Measurements from ENCODE around the gene PFDN6.

The PFDN6 gene

DNA sequence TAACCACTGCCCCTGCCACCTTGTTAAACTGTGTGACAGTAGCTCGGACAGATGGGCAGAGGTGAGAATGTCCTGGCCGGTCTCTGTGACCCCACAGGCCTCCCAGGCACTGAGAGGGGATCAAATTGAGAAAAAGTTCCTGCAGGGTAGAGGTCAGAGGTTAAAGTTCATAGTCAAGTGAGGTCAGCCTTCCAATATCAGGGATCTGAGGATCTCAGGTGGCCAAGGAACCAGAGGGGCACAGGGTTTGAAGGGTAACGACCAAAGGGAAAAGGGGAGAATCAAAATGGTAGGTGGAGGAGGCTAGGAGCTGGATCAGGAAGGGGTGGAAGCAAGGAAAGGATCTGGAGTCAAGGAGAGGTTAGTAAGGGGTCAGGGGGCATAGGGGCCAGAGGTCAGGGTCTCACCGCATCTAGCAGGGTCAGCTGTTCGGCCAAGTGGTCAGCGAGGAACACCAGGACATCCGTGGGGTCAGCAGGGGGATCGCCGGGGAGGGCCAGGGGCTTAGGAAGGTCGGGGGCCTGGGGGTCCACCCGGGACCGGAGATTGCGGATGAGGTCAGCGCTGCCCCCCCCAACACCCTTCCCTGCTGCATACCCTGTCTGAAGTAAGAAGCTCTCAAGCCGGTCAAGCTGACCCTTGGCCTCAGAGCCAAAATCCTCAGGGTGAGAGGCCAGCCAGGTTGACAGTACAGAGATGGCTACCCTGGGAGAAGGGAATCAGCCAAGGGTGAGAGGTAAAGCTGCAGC is 6.4 kb downstream of the PFDN6 start:
- DNase-seq (ENCODE audit: low spot score): no peak

DNA sequence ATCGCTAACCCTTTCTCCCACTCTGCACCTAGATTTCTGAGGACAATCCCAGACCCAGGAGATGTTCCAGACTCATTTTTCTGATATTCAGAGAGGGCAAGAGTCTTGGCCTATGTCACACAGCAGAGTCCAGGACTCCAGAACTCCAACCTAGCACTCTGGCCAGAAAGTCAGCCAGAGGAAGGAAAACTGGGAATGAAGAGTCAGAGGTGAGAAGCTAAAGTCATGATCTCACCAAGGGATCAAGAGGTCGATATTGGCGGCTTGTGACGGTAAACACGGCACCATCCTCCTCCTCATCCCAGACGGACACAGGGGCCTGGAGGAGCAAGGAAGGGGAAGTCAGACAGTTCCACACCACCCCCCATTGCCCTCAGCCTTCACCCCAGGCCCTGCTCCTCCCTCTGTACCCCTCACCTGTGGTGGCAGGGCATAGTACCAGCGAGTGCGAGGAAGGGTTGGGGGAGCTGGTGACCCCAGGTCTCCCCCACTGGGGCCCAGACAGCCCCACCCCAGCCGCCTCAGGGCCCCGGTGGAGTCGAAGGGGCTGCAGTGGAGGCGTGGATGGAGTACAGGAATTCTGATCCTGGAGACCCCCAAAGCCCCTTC is 7.5 kb downstream of the PFDN6 start:
- no peak for DNase-seq (ENCODE audit: low spot score)

DNA sequence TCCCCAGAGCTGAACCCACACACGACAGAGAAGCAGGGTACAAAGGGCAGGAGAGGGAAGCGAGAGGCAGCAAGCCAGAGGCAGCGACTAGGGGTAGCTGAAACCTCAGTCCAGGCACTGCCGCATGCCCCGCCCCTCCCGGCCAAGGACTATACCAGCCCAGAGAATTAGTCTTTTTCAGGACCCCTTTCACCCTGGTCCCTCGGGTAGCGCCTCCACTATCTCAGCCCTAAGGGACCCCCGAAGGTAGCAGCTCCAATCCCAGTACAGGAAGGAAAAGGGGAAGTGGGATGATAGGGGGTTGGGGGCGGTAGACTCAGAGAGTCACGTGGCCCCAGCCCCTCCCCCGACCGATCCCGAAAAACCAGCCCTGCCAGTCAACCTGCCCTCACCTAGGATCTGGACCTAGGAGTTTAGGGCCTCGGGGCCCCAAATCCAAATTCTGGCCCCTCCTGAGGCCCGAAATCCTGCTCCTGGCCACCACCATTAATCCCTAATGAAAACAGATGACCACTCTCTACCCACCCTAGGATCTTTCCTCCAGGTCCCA is 8.1 kb downstream of the PFDN6 start:
- no peak for DNase-seq (ENCODE audit: low spot score)

DNA sequence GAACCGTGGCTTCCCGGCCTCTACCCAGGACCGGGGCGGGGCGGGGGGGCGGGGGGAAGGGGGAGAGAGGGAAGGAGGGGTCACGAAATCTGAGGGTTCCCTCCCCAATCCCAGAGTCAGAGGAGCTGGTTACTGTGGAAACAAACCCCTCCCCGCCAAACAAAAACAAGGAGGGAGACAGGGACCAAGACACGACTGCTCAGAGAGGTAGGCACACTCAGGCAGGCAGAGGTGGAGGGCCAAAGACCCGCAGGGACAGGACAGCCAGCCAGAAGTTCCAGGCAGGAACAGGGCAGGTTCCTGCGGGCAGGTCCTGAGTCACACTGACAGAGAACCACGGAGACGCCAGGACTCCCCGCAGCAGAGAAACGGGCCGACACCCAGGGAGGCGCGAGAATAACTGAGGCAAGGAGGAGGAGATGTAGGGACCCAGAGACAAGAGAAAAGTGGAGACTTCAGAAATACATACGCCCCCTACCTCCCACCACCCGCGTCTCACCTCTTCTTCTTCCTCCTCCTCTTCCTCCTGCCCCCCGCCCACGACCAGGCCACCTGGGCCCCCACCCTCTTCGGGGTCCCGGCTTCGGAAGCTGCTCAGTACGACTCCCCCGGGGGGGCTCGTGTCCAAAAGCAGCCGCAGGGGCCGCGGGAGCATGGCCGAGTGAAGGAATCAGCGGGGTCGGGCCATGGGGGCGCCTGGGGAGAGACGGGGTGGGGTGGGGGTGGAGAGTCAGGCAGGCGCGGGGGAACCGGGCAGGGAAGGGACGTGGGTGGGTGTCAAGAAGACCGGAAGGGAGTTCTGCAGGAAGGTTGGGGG is 8.8 kb downstream of the PFDN6 start:
- peak; percentile 88 for DNase-seq (ENCODE audit: low spot score)

DNA sequence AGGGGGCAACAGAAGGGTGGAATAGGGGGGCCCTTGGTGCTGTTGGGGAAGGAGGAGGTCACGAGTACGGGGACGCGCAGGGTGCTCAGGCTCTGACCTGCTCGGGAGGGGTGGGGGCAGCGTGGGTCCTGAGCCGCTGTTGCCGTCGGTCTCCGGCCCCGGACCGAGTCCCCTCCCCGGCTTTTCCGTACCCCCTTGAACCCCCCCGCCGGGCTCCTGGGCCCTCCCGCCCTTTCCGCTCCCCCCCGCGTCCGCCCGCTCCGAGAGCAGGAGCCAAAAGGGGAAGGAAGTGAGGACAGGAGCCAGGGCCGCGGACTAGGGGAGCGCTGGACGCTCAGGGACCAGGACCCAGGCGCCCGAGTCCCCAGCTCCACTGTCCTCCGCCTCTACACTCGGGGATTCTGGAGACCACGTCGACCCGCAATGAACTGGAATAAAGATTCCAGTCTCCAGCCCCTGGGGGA is 9.4 kb downstream of the PFDN6 start, which contains the start of gene RGL2:
TSS of gene RGL2 (minus strand) at position 170 of the 464 bp plus-strand sequence. CDS start 332 bp downstream, outside the sequence.
- peak; percentile 65 for DNase-seq (ENCODE audit: low spot score)

DNA sequence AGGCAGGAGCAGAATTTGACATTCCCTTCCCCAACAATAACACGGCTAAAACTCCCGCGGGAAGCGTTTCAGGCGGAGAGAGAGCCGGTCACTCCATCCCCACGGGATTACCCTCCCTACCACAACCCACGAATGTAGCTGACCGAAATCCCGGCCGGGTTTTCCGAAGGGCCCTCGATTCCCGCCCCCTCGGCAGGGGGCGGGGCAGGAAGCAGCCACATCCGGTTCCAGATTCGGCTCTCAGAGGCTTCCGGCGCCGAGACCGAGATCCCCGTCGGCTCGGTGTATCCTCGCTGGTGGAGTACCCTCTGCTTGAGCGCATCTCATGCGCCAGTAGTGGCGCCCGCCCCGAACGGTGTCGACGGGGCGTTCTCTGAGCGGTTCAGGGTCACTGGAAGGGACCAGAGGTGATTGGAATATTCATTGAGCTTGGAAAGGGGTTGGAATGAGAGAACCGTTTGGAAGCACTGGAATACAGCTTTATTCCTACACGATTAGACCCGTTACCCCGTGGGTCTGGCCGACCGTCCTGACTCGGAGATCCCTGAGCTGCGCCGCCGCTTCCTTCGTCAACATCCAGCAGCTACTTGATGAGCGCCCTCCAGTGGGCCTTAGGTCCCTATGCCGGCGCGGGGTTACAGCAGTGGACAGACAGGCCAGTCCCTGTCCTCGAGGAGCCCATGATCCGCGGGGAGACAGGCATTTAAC is 10.0 kb downstream of the PFDN6 start:
- peak; percentile 94 for DNase-seq (ENCODE audit: low spot score)

DNA sequence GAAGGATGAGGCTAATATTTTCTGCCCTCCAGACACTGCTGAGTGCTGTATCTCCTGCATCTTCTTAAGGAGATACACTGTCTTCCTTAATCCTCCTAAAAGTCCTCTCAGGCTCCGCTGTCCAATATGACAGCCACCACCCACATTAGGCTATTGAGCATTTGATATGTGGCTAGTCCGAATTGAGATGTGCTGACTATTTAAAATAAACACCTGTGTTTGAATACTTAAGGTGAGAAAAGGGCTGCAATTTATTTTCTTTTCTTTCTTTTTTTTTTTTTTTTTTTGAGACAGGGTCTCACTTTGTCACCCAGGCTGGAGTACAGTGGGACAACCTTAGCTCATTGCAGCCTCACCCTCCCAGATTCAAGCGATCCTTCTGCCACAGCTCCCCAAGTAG is 12.5 kb downstream of the PFDN6 start:
- no peak for DNase-seq (ENCODE audit: low spot score)

DNA sequence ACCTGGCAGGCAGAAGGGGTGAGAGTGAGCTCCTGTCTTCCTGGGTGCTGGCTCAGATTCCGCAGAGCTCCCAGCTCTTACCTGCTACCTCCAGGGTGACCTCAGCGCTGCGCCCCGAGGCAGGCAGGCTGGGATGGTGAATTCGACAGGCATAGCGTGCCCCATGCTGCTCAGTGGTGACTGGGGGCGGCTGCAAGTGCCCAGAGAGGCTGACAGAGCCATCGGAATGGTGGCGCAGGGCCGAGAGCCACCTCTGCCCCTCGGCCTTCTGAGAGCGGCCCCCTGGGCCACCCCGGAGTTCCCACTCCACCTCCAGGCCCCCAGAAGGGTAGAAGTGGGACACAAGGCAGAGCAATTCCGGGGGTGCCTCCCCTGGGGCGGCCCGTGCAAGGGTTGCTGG is 14.8 kb downstream of the PFDN6 start:
- DNase-seq (ENCODE audit: low spot score): no peak

DNA sequence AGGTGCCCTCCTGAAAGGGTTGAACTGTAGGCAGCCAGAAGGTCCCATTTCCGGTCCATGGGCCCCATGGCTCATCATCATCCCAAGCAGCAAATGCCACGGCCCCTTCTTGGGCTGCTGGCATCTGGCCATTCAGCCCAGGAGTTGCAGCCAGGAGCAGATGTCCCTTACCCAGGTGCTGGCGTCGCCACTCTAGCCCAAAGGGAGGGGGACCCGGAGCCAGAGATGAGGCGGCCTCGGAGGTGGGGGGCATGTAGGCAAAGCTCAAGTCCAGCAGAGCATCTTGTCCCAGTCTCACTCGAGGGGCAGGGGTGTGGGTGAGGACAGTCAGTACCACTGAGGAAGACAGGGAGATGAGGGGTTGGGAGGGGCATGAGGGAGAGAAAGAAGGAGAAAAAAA is 15.7 kb downstream of the PFDN6 start:
- DNase-seq (ENCODE audit: low spot score): no peak

DNA sequence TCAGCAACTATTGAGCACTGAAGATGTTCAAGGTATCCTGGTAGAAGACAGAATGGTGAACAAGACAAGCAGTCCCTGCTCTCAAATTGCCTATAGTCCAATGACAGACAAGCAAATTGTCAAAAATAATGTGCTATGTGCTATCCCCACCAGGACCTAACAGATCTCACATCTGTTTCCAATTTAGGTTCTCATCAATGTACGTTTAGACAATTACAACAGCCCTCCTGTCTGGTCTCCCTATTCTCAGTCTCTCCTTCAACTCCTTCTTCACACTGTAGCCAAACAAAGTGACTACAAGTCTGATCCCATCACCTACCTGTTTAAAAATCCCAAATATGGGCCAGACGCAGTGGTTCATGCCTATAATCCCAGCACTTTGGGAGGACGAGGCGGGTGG is 17.0 kb downstream of the PFDN6 start:
- DNase-seq (ENCODE audit: low spot score): no peak

DNA sequence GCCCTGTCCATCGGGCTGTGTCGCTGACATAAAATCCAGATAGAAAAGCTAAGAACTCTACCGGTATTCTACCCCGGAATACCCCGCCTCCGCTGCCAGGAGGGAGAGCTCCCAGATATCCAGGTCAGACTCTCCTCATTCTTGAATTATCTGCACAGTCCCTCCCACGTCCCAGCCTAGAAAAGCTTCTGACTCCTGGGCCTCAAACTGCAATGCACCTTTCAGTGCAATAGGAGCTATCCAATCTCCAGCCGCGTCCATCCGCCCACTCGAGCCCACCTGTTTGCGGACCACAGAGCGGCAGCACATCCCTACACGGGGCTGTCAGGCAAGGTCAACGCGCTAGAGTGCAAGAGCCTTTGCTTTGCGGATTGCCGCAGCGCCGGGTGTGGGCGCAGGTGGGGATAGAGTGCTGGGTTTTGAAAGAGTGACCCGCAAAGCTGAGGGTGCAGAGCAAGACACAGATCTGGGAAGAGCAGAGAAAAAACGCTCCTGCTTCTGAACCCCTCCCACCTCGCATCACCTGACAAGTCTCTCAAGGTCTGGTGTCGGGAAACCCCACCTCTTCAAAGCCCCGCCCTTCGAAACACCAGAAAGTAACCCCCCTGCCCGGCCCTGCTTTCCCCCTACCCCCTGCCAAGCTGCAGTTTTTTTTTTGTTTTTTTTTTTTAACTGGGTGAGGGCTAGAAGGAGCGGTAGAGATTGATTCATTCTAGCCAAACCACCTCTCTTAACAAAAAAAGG is 23.1 kb downstream of the PFDN6 start:
- DNase-seq (ENCODE audit: low spot score): peak; percentile 94

DNA sequence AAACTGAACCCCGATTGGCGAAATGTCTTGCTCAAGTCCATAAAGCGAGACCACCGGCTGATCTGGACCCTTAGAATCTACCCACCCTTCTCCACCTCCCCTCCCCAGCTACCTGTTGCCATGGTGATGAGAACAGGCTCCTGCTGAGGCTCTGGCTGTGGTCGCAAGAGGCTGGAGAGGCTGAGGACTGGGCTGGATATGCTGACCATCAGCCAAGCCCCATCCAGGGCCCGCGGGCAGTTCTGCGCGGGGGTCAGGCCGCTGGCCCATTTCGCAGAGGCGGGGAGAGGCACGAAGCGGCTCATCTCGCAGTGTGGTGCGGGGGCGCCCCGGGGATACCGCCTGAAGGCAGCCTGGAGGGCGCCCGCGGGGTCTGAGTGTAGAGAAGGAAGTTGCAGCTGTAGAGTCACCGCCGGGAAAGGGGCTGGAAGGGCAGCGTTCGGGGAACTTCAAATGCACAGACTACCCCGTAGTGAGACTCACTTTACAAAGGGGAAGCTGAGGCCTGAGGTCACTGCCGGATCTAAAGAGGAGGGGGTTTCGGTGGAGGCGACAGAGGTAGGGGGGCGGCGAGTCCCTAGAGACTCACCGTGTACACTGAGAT is 23.8 kb downstream of the PFDN6 start:
- peak; percentile 31 for DNase-seq (ENCODE audit: low spot score)

DNA sequence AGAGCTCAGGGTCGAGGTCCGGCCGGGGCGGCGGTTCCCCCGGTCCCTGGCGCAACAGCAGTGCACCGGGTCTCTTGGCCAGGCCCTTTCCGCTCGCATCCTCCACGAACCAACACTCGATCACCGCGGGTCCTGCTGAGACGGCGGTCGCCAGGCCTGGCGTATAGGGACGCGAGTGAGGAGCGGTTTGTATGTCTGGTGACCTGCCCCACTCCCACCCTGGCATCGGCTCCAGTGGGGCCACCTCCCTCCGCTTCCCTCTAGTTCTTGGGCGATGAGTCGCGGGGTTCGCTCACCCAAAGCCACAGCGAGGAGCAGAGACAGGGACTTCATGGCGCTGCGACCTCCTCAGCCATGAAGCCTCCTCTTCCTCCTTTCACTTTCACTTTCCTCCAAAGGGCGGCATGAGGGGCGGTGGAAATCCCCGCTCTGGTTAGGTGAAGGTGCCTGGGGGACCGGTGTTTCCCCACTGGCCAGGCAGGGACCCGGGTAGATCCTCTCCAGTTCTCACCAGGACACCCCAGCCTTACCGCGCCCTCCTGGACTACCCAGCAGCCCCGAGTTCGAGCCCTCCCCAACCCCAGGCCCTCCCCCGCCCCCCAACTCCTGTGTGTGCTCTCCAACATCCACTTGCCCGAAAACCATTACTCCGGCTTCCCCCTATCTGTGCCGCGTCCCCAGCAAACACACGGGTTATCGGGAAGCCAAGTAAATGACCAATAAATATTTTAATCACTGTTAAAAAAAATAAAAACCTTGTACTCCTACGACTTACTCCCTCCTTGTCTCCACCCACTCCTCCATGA is 24.5 kb downstream of the PFDN6 start, which contains the start of gene TAPBP:
TSS of gene TAPBP (minus strand) at position 370 of the 806 bp plus-strand sequence. CDS start at position 333, 37 bp downstream.
- peak; percentile 92 for DNase-seq (ENCODE audit: low spot score)

DNA sequence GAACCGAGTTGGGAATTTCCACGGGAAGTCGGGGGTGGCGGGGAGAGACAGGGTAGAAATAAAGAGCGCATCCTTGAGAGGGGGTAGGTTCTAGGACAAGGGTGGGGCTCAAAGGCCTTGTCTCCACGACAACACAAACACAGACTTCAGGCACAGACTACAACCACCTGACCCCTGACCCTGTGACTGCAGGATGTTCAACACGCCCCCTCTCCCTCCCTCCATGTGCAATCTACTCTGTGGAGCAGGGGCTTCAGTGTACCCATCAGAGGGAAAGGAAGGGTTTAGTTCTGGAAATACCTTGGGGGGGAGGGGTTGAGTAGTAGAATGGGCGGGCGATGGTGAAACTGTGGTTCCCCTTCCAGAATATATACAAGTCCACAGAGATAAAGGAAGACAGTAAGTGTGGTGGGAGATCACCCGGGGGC is 25.1 kb downstream of the PFDN6 start:
- peak; percentile 91 for DNase-seq (ENCODE audit: low spot score)

DNA sequence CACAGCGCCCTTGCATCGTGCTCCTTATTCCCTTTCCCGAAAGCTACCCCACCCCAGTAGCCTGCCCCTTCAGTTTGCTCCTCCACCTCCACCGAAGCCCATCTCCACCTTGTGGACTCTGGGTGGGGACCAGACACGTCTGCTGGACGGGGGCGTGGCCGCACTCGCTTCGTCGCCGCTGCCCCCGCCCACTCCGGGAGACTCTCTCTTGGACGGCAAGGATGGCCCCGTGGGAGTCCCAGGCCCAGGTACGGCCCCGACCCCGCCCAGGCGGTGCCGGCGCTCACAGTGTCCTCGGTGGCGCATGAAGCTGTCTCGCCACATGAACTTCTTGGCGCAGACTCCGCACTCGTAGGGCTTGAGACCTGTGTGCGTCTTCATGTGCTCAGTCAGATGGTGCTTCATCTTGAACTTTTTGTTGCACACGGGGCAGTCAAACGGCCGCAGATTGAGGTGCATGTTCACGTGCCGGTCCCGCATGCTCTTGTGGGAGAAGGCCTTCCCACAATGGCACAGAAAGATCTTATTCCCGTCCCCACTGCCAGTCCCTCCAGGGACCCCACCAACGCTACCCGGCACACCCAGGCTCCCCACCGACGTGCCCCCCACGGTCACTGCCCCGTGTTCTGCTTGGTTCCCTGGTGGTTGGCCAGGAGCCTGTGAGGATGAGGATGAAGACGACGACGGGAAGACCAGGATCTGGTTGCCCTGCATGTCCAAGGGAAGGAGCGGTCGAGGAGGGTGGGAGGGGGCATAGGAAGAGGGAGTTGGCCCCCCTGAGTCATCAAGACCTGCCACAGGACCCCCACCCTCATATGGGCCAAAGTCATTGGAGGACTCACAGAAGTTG is 25.8 kb downstream of the PFDN6 start:
- no peak for DNase-seq (ENCODE audit: low spot score)

DNA sequence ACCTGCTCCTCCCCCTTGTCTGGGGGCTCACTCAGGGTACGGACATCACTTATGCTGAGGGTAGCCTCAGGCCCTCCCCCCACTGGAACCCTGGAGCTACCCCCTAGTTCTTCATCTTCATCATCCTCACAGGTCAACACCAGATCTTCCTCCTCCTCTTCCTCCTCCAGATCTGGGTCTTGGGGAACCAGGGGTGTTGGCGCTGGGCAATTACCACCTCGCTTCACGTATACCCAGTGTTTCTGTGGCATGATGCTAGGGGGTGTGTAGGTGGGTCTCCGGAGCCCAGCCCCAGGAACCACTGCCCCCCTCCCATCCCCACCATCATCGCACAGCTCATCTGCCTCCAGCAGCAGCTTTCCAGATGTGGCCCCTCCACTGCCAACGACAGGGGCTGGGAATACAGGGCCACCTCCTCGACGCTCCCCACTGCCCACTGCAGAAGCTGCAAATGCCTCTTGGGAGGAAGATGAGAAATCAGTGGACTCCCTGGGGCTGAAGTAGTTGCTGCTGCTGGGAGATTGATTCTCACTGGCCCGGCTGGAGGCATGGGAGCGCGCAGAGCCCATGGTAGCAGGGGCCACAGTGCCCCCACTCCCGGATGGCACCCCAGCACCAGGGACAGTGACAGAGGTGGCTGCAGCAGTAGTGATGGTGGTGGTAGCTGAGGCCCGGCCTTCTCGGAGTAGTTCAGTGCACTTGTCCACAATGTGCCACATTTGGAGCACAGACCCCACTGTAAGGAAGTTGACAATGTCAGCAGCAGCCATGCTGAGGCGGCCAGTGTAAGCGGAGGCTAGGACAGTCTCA is 26.6 kb downstream of the PFDN6 start:
- DNase-seq (ENCODE audit: low spot score): no peak

DNA sequence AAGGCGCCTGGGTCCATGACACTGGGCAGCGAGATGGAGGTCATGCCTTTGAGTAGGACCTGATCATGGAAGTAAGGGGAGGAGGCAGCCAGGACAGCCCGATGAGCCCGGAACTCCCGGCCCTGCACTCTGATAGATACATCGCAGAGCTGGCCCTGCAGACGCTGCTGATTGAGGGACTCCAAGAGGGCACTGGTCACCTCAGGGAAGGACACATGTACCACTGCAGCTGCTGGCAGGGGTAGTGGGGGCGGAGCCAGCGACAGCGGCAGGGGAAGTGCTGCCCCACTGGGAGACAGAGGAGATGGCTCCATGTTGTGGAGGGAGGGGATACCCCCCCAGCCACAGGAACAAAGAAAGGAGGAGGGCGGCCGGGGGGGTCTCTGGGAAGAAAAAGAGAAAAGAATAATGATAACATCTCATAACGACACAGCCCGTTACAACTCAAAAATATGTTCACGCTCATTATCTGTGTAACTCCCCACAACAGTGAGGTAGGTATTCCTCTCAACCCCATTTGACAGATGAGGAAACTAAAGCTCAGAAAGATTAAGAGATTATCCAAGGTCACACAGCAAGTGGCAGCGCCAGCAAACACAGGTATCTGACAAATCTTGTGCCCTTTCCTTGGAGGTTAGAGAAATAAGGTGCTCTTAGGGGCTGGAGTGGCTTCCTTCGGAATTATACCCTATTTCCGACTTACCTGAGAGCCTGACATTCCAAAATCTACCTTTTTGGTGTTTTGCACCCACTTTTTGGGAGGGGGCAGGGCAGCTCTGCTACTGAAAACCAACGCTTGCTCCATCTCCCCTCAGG is 27.4 kb downstream of the PFDN6 start:
- no peak for DNase-seq (ENCODE audit: low spot score)
